Measurements from ENCODE around the gene IFITM10.

The IFITM10 gene

DNA sequence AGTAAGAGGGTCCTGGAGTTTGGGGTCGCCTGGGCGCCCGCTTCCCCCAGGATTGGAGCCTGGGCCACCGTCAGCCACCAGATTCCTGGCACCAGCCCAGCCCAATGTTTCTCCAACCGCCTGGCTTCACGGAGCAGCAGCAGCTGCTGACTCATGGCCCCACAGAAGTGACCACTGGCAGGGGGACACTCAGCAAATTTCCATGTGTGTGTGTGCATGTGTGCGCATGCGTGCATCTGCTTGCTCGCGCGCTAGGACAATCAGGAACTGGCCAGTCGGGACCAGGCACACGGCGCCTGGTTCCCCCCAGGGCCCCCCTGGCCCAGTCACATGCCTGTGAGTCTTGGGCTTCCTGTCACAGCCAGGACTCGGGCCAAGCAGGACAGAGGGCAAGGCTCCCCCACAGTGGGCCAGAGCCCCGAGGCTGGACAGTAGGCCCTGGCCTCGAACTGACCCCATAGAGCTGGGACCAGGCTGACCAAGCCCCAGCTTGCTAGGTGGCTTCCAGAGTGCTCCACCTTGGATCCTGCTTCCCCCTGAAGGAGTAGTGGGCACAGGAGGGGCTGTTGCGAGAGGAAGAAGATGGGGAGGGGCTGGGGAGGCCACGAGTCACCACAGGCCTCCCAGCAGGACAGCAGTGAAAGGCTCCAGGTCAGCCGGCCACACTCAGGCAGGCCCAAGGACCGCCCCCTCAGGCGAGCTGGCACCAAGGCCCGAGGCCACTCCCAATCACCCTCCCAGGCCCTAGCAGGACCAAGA, 10.1 kb upstream of the IFITM10 start:
- Mint-ChIP-seq H3K27ac (no peak overlapping the region), H3K4me3 (no peak overlapping the region), H3K36me3 (no peaks in the 10 kb centered on the region), H3K4me1 (peaks cover 58% of the 10 kb centered on the region), H3K27me3 (no peaks in the 10 kb centered on the region), H3K9me3 (no peaks in the 10 kb centered on the region)

DNA sequence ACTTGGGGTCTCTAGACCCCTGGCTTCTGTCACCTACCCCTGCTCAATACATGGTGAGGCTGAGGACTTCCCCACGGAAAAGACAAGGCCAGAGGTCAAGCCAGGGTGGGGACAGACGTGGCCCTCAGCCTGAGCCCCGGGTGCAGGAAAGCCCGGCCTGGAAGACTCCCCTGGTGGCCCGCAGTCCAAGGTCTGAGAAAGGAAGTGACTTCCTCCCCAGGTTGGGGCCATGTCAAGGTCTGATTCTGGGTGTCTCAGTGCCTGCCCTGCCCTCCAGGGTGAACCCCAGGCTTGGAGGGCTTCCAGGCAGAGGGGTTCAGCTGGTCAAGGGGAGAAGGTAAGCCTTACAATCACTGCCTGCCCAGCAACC, 9.4 kb upstream of the IFITM10 start:
- Mint-ChIP-seq H3K27me3 (no peaks in the 10 kb centered on the region), H3K4me1 (peaks cover 65% of the 10 kb centered on the region), H3K9me3 (no peaks in the 10 kb centered on the region), H3K27ac (no peak overlapping the region), H3K4me3 (no peak overlapping the region), H3K36me3 (no peaks in the 10 kb centered on the region)

DNA sequence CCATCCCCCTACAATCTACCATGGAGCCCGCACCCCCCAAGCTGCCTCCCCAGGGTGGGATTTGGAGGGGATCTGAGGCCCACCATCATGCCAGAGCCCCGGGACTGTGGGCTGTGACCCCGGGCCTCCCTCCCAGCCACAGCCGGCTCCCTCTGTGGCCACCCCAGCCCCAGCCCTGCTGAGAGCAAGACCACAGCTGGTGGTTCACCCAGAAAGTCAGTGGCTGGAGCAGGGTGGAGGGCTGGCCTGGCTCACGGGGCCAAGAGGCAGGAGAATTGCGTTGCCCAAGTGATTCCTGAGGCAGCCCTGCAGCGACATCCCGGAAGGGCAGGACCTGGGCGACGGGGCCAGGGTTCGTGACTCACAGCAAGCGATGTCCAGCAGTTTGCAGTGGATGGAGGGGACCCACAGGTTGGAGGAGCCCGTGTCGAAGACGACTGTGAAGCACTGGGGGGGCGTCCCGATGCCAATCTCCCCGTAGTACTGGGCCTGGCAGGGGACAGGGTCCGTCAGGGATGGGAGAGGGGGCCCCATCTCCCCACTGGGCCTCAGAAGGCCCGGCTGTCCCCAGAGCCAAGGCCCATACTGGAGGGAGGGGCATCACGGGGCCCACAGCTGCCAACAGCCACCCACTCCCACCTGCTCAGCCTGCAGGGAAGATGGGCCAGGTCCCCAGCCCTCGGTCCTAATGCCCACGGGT, 8.9 kb upstream of the IFITM10 start:
- H3K4me1 Mint-ChIP-seq: peaks cover 68% of the 10 kb centered on the region
- no peaks in the 10 kb centered on the region for H3K9me3 Mint-ChIP-seq
- no peaks in the 10 kb centered on the region for H3K27me3 Mint-ChIP-seq
- H3K4me3 Mint-ChIP-seq: no peak overlapping the region
- no peak overlapping the region for H3K27ac Mint-ChIP-seq
- no peaks in the 10 kb centered on the region for H3K36me3 Mint-ChIP-seq

DNA sequence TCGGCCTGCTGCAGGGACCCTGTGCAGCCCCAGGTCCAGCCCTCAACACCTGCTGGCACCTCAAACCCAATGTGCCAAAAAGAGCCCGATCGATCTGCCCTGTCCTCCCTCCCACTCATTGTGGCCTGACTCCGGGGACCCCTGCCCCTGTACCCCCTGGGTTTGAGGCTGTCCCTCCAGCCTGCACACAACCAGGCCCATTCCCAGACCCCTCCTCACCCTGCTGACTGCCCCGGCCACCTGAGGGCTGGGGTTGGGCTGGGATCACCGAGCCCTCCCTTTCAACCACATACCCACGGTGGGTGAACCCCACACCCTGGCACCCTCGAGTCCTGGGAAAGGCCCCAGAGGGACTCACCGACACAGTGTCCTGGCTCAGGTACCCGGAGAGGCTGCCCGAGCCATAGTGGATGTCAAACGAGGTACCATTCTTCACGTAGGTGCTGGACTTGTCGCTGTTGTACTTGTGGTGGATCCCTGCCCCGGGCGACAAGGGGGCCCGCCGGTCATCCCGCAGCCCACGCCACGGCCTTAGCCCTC, 8.3 kb upstream of the IFITM10 start:
- H3K27ac Mint-ChIP-seq: peak overlapping the region; percentile 30
- no peaks in the 10 kb centered on the region for H3K9me3 Mint-ChIP-seq
- H3K4me3 Mint-ChIP-seq: peak overlapping the region; percentile 68
- H3K27me3 Mint-ChIP-seq: no peaks in the 10 kb centered on the region
- H3K36me3 Mint-ChIP-seq: no peaks in the 10 kb centered on the region
- H3K4me1 Mint-ChIP-seq: peaks cover 68% of the 10 kb centered on the region

DNA sequence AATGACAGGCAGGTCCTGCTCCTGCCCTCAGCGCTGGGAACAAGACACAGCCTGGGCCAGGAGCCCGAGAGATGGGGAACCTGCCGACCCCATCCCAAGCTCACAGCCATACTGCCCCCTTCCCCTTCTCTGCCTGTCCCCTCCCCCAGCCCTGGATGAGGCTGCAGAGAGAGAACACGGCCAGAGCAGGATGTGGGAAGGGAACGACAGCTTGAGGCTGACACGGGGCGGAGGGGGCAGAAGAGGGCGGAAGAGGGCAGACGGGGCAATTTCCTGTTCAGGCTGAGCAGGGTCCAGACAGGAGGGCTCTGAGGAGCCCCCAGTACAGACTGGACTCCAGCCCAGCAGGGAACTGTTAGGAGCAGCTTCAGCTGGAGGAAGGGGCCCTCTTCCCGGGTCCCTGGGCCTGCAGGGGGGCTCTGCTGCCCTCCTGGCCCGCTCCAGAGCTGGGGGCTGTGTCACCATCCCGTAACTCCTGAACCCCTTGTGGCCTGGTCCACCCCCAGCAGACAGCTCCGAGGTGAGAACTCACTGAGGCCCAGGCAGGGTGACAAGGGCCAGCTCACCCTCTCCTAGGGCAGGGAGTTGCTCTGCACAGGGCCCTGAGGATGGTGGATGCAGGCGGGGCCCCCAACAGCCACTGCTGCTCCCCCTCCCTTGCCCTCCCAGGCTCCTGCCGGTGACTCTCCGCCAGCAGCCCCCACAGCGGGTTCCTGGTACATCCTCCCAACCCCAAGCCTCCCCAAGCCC, 7.6 kb upstream of the IFITM10 start:
- H3K4me1 Mint-ChIP-seq: peaks cover 70% of the 10 kb centered on the region
- peak overlapping the region; percentile 70 for H3K4me3 Mint-ChIP-seq
- H3K27me3 Mint-ChIP-seq: no peaks in the 10 kb centered on the region
- H3K27ac Mint-ChIP-seq: peak overlapping the region; percentile 83
- no peaks in the 10 kb centered on the region for H3K9me3 Mint-ChIP-seq
- H3K36me3 Mint-ChIP-seq: peaks cover 2% of the 10 kb centered on the region

DNA sequence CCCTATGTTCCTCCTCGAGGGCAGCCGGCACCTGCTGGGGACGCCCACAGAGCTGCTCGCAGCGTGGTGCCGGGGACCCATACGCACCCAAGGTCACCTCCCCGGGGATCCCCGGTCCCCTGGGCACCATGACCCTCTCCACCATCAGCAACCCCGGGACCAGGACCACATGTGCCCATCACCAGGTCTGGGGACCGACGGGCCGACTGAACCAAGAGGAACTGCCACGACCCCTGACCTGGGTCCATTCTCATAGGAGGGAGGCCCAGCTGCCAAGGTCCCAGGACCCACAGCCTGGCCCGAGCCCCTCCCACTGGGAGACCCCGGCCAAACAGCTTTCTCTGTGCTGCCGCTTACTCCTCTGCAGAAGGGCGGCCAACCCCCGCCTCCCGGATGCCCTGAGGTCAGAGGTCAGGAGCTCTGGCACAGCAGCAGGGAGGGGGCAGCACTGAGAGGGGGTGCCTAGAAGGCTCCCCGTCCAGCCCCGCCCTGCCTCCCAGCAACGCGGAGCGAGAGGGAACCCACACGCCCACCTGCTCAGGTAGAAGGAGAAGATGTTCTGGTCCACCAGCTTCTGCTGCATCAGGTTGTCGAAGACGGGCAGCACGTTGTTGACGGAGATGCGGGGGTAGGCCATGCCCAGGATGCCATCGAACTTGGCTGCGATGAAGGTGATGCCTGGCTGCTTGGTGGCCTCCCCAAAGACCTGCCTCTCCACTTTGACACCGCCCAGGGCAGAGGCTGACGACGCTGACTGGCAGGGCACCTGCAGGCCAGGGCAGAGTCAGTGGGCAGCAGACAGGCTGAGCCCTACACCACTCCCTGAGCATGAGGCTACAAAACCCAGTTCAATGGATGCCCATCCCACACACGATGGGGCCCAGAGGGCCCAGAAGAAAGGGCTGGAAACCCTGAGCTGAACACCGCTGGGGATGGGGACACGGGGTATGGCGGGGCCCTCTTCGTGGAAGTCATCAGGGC, 6.7 kb upstream of the IFITM10 start:
- Mint-ChIP-seq H3K9me3 (no peaks in the 10 kb centered on the region), H3K27ac (peak overlapping the region; percentile 83), H3K4me1 (peaks cover 64% of the 10 kb centered on the region), H3K27me3 (no peaks in the 10 kb centered on the region), H3K4me3 (peak overlapping the region; percentile 70), H3K36me3 (peaks cover 2% of the 10 kb centered on the region)

DNA sequence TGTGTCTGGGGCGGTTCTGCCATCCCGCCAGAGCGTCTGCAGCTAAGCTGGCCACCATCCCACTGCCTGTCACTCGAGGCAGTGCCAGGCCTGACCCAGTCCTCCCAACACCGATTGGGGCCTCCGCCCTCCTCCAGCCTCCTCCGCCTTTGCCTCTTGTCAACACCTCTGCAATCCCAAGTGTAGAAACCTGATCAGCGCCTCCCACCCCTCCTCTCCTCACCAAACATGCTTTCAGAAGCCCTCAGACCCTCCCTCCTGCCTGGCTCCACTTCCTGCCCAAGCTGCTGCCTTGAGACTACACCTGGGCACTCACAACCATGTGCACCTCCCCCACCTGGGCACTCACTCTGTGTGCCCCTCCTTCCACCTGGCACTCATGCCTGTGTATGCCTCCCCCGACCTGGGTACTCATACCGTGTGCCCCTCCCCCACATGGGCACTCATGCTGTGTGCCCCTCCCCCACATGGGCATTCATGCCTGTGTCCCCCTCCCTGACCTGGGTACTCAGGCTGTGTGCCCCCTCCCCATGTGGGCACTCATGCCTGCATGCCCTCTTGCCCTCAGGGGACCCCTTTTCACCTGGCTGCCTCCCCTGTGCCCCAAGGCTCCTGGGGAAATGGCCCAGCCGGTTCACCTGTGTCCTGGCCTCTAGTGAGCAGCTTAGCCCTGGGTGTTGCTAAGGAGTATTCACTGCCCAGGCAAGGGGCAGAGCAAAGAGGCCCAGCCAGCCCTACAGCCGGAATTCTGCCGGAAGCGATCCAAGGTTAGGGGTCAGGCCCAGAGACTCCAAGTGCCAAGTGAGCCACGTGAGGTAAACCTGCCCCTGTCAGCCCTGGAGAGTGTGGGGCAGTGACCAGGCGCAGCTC, 5.5 kb upstream of the IFITM10 start:
- Mint-ChIP-seq H3K36me3 (peaks cover 2% of the 10 kb centered on the region), H3K4me3 (peak overlapping the region; percentile 71), H3K27me3 (no peaks in the 10 kb centered on the region), H3K27ac (no peak overlapping the region), H3K4me1 (peaks cover 61% of the 10 kb centered on the region), H3K9me3 (no peaks in the 10 kb centered on the region)

DNA sequence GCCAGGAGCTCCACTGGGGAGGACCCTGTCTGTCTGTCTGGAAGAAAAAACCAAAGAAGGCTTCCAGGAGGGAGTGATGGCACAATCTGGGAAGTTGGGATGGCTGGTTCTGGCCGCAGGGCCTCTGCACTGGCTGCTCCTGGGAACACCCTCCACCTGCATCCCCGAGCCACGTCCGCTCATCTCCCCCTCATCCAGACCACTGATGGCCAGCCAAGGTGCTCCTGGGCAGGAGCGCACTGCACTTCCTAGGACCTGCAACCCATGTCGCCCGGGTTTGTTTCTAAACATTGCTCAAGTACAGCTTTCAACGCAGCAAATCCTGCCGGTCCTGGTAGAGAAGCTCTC, 4.9 kb upstream of the IFITM10 start:
- peaks cover 2% of the 10 kb centered on the region for H3K36me3 Mint-ChIP-seq
- no peaks in the 10 kb centered on the region for H3K9me3 Mint-ChIP-seq
- H3K4me1 Mint-ChIP-seq: peaks cover 60% of the 10 kb centered on the region
- H3K4me3 Mint-ChIP-seq: peak overlapping the region; percentile 71
- H3K27me3 Mint-ChIP-seq: peaks cover 3% of the 10 kb centered on the region
- no peak overlapping the region for H3K27ac Mint-ChIP-seq

DNA sequence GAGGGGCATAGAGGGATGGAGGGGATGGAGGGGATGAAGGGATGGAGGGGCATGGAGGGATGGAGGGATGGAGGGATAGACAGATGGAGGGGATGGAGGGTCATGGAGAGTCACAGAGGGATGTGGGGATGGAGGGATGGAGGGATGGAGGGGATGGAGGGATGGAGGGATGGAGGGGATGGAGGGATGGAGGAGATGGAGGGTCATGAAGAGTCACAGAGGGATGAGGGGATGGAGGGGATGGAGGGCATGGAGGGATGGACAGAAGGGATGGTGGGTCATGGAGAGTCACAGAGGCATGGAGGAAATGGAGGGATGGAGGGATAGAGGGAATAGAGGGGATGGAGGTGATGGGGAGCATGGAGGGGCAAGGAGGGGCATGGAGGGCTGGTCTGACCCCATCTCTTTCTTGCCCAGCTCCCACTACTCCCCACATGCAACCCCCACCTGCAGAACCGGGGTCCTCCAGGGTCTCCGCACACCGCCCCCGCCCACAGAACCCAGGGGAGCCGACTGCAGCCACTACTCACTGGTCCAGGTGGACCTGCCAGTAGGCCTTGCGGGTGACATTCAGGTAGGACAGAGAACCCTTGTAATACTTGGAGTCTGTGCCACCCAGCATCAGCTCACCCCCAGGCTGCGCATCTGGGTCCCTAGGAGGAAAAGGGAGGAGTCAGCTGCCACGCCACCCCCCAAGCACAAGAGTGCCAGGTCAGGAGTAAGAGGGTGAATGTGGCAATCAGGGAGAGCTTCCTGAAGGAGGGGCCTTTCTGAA, 4.2 kb upstream of the IFITM10 start:
- peaks cover 62% of the 10 kb centered on the region for H3K4me1 Mint-ChIP-seq
- peak overlapping the region; percentile 30 for H3K4me3 Mint-ChIP-seq
- peaks cover 2% of the 10 kb centered on the region for H3K36me3 Mint-ChIP-seq
- no peaks in the 10 kb centered on the region for H3K9me3 Mint-ChIP-seq
- peaks cover 9% of the 10 kb centered on the region for H3K27me3 Mint-ChIP-seq
- H3K27ac Mint-ChIP-seq: no peak overlapping the region

DNA sequence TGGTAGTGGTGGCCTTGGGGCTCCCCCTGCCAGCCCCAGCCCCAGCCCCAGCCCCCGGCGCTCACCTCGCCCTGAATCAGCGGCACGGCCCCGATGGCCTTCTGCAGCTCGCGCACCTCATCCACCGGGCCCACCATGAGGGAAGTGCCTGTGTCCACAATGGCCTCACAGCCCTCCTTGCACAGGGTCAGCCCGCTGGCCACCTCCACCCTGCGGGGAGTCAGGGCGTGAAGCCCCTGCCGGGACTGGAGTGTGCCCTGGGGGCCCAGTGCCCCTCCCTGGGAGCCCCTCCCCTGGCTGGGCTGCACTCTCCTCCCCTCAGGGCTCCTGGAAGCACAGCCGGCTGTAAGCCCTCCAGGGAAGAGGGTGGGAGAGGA, 3.5 kb upstream of the IFITM10 start:
- no peak overlapping the region for H3K27ac Mint-ChIP-seq
- no peak overlapping the region for H3K4me3 Mint-ChIP-seq
- H3K36me3 Mint-ChIP-seq: peaks cover 2% of the 10 kb centered on the region
- H3K4me1 Mint-ChIP-seq: peaks cover 63% of the 10 kb centered on the region
- no peaks in the 10 kb centered on the region for H3K9me3 Mint-ChIP-seq
- H3K27me3 Mint-ChIP-seq: peaks cover 11% of the 10 kb centered on the region

DNA sequence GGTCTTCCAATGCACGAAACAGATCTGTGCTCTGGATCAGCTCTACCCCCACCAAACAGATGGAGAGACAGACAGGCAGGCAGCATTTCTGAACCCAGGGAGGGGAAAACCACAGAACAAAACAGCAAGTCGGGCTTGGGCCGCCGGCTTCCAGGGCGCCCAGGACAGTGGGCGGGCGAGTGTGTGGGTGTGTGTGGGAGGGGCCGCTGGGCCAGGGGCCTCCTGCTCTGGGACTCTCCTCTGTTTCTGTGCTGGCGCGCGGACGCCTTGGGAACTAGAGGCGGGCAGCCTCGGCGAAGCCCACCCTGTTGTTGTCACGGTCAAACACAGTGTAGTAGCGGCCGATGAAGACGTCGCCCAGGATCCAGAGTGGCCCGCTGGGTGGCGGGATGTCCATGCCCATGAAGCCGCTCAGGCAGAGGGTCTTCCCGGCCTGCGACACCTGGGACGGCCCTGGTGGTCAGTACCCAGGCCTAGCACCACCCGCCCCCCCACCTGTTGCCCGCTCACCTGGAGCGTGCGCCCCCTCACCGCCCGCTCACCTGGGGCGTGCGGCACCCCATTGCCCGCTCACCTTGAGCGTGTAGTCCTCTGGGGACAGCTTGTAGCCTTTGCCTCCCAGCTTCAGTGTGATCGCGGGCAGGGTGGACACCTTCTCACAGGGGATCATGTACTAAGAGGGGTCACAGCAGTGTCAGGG, 3.0 kb upstream of the IFITM10 start:
- Mint-ChIP-seq H3K36me3 (peaks cover 2% of the 10 kb centered on the region), H3K27me3 (peaks cover 11% of the 10 kb centered on the region), H3K9me3 (no peaks in the 10 kb centered on the region), H3K27ac (no peak overlapping the region), H3K4me3 (no peak overlapping the region), H3K4me1 (peaks cover 57% of the 10 kb centered on the region)

DNA sequence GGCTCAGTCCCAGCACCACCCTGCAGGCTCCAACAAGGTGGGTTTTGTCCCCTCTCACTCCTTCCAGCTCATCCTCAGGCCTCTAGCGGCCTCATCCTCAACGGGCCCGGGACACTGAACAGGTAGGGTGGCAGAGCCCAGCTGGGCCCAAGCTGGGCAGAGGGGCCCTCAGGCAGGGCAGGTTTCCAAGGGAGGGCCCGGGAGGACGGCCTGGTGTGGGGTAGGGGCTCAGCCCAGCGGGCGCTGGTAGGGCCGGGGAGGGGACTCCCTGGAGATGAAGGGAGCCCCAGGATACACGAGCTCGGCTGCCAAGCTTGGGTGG, 2.5 kb upstream of the IFITM10 start:
- H3K4me3 Mint-ChIP-seq: no peak overlapping the region

More for the DNA sequence above, 2.5 kb upstream of the IFITM10 start:
- peaks cover 54% of the 10 kb centered on the region for H3K4me1 Mint-ChIP-seq
- peaks cover 11% of the 10 kb centered on the region for H3K27me3 Mint-ChIP-seq
- H3K27ac Mint-ChIP-seq: no peak overlapping the region
- no peaks in the 10 kb centered on the region for H3K9me3 Mint-ChIP-seq
- H3K36me3 Mint-ChIP-seq: peaks cover 2% of the 10 kb centered on the region

Data from activated naive CD4-positive, alpha-beta T cell treated with anti-CD3 and anti-CD28 coated beads, Interleukin-2, amount 50 U/mL, for 24 hours (primary cell).